NK-92 treated with Interleukin-12 subunit alpha and Interleukin-12 subunit beta, amount 100 ng/mL, for 24 hours (cell line): ENCODE measurements around the gene MYOZ2.

Experiments used
- DNase-seq: peaks from one replicate; lab custom pipeline; 2025; lab: John Stamatoyannopoulos, UW

Gene MYOZ2

DNA sequence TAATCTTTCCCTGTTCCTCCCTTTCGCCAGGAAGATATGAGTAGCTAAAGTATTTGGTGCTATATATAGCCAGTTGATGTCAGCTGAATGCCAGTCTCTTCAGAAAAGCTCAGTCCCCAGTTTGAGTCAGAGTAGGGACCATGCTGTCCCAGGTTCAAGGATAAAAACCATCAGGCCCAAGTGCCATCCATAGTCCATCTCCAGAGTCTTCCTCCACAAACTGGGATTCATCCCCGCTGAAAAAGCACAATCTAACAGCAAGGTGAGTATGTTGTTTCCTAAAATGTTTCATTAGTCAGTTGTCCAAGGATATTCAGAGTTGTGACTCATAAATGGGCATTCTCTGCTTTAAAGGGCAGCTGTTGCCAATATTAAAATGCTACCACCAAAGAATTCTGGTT, at the start of gene MYOZ2:
TSS of gene MYOZ2 (plus strand) at position 112 of the 401 bp plus-strand sequence. CDS start 694 bp downstream, outside the sequence.
- DNase-seq: no peak

DNA sequence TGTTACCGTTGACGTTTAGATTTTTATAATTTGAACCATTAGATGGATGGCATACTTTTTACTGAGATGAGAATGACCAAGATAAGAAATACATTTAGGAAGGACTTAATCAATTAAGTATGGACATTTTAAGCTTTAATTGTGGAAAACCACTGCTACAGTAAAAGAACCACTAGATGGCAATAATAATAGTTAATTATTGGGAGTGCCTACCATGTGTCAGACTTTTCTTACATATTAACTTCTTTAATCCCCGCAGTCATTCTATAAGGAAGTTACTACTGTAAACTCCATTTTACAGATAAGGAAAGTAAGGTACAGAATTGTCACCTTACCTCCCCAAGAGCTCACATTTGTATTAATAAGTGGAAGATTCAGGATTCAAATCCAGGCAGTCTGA, 48.5 kb upstream of the MYOZ2 start:
- no peak for DNase-seq

DNA sequence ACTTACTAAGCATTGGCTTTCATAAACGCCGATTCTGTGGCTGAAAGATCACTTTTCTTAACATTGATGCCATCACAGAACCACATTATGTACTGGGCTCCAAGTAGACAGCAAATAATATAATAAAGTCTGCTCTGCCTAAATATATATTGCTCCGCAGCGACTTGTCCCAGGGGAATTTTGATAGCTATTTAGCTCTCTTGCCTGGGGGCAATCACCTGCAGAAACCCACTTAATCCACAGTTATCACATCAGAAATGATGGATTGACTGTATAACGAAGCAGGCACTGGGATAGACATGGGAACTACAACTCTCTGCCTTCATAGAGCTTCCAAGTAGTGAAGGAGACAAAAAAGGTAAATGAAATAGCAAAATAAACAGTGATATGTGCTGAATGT, 48.0 kb upstream of the MYOZ2 start:
- DNase-seq: no peak

DNA sequence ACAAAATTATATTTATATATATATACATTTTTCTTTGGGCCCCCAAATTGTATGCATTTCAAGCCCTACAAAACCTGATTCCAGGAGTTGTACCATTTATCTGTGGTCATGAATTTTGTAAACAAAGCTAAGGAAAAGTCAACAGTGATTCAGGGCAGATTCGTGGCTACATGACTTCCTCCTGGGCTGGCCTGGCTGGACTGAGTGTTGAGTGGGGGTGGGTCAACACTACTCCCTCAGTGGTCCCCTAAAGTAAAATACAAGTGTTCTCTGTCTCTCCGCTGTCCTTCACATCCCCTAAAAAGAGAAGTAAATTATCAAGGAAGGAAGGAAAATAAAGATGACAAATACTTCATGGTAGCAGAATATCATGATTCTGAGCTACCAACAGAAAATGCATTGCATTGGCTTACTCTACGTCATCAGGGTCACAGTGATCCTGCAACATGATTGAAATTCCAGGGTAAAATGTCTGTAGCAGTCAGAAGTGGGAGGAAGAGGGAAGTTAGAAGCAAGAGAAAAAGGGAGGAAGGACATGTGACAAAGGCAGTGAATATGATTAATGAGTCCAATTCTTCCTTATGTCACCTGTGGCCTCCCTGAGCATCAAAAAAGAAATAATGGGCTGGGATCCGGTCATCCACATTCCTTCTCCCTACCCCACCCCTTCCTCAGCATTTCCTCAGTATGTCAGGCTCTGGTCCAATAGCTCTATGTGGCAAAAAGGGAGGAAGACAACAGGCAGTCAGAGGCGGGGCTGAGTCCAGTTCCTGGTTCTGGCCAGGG, 42.4 kb upstream of the MYOZ2 start:
- no peak for DNase-seq

DNA sequence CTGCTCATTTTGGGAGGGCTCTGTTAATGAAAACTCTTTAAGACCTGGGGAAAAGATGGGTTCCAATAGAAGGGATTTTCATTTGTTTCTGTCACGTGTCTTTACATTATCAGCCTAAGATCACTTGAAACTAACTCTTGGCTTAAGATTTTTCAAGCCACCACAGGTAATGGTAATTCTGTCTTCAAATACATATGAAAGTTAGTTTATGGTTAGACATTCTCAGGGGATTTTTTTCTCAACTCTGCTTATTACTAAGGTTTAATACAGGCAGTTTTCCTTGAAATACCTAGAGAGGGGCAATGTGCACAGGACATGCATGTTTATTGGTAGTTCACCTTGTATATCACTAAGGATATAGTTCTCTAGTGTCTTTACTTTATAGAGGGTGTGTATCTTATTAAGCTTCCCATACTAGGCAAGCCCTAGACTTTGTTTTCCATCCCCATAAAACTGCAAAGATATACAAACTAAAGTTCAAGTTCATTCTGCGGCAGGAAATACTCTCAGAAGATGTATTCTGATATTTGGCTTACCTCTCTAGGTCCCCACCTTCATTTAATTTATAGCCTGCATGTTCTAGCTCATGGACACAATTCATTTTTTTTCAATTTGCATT, 38.2 kb upstream of the MYOZ2 start:
- DNase-seq: no peak

DNA sequence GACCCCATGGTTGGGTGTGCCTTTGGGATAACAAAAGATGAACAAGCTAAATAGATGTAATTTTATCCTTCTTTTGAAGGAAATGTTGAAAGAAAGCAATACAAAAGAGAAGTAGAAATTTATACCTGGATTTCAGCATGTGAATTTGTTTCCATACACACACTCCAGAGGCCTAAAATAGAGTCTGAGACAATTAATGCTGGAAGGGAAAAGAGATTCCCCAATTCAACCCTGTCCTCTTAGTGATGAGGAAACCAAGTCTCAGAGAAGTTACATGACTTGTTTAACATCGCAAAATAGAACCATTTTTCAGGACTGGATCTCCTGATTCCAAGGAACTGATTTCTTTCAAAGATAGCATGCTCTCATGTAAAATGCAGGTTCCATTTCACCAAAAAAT, 37.3 kb upstream of the MYOZ2 start:
- DNase-seq: no peak

DNA sequence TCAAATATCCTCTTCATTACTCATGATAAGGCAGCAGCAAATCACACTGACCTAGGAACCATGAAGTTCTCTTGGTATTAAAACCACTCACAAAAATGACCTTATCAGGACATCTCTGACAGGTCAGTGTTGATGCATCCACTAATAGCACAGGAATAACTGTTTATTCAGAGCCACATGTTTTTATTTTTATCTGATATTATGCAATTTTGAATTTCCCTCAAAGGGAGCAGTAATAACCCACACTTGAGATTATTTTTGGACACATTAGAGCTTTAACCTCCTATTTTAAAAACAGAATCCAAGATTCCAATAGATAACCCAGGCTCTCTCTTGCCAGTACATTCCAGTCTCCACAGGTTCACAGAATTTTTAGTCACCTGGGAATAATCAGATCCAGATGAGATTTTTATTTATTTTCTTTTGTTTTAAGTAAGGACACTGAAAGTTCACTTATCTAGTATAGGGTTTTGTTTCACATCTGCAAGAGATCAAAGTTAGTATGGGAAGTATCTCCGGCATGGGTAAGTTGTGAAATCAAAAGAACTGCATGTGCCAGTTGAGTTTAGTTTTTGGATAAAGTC, 36.3 kb upstream of the MYOZ2 start:
- DNase-seq: no peak

DNA sequence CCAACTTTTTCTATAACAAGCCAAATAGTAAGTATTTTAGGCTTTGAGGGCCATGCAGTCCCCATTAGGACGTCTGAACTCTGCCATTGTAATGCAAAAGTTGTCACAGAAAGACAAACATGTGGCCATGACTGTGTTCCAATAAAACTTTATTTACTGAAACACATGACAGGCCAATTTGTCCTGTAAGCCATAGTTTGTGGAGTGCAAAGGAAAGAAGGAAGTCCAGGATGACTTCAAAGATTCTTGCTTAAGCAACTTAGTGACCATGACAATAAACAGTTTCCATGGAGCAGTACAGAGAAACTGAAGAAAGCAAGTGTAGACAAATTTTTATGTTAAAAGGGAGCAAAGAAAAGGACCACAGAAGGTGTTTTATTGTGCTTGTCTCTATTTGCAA, 35.0 kb upstream of the MYOZ2 start:
- no peak for DNase-seq

DNA sequence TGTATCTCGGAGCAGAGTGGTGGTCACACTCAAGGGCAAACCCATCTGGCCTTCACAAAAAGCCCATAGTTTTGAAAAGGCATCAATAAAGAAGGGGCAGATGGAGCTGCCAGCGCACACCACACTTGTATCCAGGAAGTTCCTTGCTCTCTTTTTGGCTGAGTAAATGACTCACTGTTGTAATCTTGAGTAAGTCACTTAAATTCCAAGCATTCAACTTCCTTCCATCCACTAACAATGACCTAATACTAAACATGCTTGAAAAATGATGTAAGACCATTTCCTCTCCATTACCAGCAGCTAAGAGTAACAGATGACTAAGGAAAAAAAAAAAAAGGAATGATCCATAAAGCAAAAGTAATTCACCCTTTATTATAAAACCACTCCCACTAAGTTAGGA, 32.4 kb upstream of the MYOZ2 start:
- no peak for DNase-seq

DNA sequence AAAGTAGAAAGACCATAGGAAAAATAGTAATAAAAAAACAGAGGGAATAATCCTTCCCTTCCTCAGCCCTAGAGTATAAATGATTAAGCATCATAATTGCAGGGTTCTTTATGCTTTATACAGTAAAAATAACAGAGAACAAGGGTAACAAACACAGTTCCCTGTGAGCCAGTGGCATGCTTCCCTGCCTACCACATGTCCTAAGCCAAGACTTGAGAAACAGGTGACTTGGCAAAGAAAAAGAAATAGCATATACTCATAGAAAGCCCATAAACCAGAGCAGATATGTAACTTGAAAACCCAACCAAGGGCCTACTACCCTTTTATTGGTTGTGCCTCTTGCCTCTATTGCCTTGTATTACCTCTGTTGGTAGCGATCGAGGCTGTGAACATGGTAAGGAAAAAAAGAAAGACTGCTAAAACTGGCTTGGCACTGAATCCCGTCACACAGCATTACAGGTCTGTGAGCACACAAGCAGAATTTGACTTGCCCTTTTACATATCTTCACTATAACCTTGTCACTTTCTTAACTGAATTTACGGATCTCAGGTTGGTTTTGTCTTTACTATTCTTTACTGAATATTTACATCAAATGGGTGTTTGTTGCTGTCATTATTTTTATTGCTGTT, 30.9 kb upstream of the MYOZ2 start:
- DNase-seq: no peak

DNA sequence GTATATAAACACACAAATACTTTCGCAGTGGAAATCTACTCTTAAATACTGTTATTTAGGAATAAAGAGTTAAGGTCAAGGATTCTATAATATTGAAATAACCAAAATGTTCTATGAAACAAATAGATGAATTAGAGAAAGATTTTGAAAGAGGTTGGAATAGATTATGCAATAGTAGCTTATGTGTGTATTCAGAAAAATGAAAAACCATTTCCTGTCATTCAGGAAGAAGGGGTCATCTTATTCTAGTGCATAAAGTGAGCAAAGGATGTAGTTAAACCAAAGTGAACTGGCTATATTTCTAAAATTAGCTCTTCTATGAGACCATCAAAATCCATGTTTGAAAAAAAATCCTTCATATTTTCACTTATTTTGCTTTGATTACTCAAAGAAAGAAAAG, 30.0 kb upstream of the MYOZ2 start:
- no peak for DNase-seq

DNA sequence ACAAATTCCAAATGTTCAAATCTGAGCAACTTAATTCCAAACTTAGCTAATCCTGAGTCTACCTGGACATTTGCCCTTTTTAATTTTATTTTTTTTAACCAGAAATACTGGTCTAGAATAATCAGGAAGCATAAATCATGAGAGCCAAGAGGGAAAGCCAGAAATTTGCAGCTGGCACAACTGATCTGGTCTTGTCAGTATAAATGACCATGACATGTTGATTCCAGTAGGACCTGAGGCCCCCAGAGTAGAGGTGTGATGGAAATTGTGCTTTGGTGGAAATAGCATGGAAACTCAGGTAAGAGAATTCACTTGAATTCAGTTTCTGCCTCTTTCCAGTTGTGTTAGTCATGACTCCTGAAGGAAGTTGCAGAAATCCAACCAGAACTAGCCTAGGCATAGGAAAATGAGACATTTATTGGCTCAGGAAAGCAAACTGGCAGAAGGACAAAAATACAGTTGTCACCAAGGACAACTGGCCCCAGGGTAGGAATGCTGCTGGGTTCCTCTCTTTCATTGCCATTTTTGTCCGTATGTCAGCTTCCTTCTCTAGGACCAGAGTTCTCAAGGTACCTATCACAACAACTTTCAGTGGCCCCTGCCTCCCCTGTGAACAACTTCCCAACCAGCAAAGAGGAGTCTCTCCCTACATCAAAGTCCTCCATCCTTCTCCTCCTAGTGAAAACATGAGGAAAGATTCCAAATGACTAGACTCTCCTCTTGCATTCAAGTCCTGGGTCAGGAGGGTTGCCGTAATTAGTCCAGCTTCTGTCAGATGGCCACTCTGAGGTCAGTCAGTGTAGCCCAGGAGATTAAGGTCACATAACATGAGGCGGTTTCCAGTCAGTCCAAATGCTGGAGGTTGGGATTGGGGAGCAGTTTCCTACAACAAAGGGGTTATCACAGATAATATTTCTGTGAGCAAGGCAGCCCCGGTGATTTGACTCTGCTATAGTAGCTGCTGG, 29.3 kb upstream of the MYOZ2 start:
- DNase-seq: no peak

DNA sequence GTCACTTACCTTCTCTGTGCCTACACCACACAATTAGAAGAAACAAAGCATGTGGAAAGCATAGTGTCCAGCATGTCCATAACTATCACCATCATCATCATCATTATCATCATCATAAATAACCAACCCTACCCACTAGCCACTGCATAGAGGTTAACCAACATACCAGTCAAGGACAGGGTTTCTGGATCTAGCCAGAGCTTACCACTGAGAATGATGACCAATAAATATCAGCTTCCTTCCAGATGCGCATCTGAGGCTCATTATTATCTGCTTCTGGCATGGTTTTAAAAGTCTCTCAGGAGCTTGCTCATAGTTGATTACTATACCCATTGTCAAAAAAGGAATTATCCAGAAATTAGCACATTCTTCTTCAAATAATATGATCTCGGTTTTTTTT, 25.5 kb upstream of the MYOZ2 start:
- DNase-seq: no peak

DNA sequence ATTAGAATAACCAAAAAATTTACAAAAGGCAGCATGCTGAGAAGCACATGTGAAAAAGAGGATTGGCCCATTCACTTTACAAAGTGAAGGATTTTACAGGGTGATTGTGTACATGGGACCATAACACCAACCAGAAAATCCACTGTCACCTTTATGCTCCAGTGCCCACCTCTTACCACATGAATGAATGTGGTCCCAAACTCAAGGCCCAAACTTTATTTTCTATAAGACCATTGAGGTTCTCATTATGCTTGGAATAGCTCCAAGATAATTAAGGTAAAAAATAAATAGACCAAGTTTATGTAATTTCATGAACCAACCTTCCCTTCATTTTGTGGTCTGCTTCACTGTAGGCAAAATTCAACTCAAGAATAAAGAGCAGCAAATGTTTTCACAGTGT, 24.3 kb upstream of the MYOZ2 start:
- DNase-seq: no peak

DNA sequence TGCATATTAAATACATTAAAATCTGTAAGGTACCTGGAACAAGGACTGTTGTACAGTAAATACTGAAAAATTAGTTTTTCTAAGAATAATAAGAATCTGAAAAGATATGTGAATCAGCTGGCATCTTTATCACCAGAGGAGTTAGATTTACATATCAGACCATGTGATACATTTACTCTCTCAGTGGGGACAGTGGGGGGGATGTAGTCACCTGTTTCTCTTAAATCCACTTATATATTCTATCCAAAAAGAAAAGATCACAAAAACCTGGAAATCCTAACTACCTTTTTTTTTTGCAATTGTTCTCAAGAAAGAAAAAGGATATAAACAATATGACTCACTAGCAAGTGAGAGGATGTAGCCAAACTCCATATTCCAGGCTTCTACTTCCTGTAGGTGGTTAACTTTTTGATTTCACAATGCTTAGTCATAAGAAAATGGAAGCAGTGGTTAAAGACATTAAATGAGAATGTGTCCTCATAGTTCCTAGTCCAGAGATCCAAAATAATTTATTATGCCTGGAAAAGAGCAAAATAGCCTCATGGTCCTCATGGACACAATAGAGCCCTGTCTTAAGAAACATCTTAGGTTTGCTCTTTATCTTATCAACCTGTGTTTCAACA, 22.5 kb upstream of the MYOZ2 start:
- no peak for DNase-seq

DNA sequence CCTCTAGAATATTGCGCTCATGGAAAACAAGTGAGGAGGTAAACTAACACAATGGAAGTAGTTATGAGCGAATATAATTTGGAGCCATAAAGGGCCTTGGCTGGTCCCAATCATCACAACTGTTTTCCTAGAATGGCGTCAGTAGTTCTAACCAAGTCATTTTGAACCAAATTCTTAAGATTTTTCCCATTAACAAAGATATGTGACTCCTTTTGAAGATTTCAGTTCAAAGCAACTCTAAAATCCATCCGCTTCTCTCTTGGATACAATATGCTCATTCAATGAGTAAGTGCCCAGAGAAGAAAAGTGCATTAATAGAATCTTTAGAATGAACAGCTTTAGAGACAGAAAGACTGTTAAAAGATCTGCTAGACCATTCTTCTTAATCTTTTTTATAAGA, 19.6 kb upstream of the MYOZ2 start:
- DNase-seq: no peak

DNA sequence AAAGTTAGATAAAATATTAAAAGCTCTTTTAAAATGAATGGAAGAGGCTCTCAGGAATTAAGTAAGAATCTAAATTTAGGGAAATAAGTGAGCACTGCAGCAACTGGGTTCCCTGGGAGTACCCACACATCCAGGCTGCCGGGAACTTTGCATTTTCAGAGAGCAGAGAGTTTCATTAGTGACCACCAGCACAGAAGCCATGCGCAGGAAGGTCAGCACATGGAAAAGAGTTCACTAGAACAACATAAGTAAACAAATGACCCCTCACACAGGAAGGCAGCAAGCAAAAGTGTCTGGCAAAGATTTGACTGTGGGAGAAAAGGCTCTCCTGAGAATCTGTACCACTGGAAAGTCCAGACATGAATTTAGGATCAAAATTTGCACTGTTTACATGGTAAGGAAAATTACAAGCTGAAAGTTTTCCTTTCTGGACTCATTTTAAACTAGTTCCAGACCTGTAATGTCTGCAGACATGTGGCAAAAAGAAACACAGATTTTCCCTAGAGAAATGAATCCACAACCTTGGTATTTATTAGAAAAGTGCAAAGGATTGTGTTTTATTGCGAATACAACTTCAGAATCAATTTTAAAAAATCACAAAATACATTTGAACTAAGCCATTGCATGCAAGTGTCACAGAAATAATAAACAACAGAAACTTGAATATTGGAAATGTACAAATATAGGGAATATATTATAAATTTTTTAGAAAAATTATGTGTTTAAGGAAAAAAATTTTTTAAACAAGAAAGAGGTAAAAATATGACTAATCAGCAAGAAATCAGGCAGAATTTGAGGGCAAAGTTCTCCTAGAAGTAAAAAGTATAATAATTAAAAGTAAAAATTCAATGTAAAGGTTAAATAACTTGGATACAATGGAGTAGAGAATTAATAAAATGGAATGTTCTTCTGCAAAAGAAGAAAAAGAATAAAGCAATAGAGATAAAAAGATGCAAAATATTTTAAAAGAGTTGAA, 18.4 kb upstream of the MYOZ2 start:
- no peak for DNase-seq

DNA sequence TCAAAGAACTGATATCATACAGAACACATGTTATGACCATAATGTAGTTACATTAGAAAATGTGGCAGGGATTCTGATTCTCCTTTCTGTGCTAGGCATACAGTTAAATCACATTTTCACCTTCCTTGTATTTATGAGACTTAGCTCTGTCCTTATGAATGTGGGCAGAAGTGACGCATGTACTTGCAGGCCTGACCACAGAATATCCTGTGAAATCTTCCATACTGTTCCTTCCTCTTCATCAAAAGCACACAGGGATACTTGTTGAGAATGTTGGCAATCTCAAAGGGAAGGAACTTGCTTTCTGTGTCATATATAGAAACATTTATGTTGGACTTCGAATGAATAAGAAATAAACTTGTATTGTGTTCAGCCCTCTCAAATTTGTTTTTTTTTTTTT, 17.2 kb upstream of the MYOZ2 start:
- DNase-seq: no peak

DNA sequence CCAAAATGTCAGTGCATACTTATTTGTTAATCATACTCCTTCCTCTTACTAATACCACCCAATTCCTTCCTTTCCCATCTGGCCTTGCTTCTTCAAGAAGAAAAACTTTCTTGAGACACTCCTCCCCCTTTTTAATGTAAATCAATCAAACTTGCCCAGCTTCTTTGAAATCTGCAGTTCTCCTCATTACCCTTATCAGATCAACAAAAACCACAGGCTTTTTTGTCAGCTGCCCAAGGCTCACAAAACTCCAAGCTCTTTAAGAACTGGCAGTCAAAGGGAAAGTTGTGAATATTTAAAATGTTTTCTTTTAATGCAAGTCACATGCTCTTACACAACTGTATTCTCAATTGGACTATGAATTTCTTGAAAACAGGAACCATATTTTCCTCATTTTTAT, 11.3 kb upstream of the MYOZ2 start:
- no peak for DNase-seq

DNA sequence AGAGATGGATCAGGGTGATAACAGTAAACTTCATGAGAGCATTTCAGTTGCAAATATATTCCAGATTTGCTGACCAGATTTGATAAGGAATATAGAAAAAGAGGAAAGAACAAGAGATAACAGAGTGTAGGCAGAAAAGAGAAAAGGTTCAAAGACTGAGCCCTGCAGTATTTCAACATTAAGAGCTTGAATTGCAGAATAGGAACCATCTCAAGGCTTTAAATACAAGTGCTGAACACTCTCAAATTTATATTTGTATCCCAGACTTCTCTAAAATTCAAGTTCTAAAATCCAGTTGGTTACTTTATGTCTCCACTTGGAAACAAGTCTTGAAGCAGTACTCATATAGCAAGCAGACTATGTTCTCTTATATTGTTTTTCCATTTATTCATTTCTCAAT, 9.7 kb upstream of the MYOZ2 start:
- no peak for DNase-seq
